ENCODE data around the gene NRXN3.

GRCh38 chr14:79044894-79045624 is 874.9 kb downstream of the NRXN3 start:
- TF ChIP-seq CTCF (IDR thresholded peaks at IDR 0.05): no peak
- peak; percentile 22 to 45 (median 26) for TF ChIP-seq POLR2AphosphoS5 (IDR thresholded peaks at IDR 0.05)
- TF ChIP-seq EP300 (IDR thresholded peaks at IDR 0.05; ENCODE audit: low read depth): no peak
- no peak for TF ChIP-seq POLR2A (IDR thresholded peaks at IDR 0.05)
